Osteocyte (in vitro differentiated cells): Measurements from ENCODE around the gene SCO2. TPM values are rescaled to one million over a fixed set of nuclear protein-coding genes. Genes with fewer than 3 reads are reported as not detected.

Source experiments
- DNase-seq: peaks from one replicate; pipeline ENCODE4 v3.0.0; 2021; ENCODE audit warnings: mixed read lengths; ENCODE audit not compliant: unreplicated experiment; ENCODE audit errors: extremely low spot score
- H3K27ac Mint-ChIP-seq: one replicate; pipeline ENCODE4 v1.8.0; 2021; ENCODE audit warnings: mild to moderate bottlenecking, mixed read lengths; ENCODE audit not compliant: unreplicated experiment
- H3K27me3 Mint-ChIP-seq: one replicate; pipeline ENCODE4 v1.8.0; 2021; ENCODE audit warnings: mixed read lengths; ENCODE audit not compliant: unreplicated experiment
- H3K36me3 Mint-ChIP-seq: one replicate; pipeline ENCODE4 v1.8.0; 2021; ENCODE audit warnings: mixed read lengths; ENCODE audit not compliant: unreplicated experiment
- H3K4me1 Mint-ChIP-seq: one replicate; pipeline ENCODE4 v1.8.0; 2021; ENCODE audit warnings: mixed read lengths; ENCODE audit not compliant: unreplicated experiment
- H3K4me3 Mint-ChIP-seq: one replicate; pipeline ENCODE4 v1.8.0; 2021; ENCODE audit warnings: mild to moderate bottlenecking, moderate library complexity, mixed read lengths; ENCODE audit not compliant: unreplicated experiment
- H3K9me3 Mint-ChIP-seq: one replicate; pipeline ENCODE4 v1.8.0; 2021; ENCODE audit warnings: mixed read lengths; ENCODE audit not compliant: unreplicated experiment
- total RNA-seq: library from RNA; stranded (reverse); gene quantifications from 2 replicates; pipeline ENCODE4 v1.2.1, GENCODE V29; 2021
- TF ChIP-seq, protein P1 (sequence below): fragments of 200-600 bp; sonication (generic); IDR thresholded peaks from 2 replicates; pipeline ENCODE4 v1.5.0; 2021; ENCODE audit warnings: antibody characterized with exemption, mild to moderate bottlenecking, moderate library complexity

The SCO2 gene
- total RNA-seq, 1 donor from 2014 or later, result not detected

DNA sequence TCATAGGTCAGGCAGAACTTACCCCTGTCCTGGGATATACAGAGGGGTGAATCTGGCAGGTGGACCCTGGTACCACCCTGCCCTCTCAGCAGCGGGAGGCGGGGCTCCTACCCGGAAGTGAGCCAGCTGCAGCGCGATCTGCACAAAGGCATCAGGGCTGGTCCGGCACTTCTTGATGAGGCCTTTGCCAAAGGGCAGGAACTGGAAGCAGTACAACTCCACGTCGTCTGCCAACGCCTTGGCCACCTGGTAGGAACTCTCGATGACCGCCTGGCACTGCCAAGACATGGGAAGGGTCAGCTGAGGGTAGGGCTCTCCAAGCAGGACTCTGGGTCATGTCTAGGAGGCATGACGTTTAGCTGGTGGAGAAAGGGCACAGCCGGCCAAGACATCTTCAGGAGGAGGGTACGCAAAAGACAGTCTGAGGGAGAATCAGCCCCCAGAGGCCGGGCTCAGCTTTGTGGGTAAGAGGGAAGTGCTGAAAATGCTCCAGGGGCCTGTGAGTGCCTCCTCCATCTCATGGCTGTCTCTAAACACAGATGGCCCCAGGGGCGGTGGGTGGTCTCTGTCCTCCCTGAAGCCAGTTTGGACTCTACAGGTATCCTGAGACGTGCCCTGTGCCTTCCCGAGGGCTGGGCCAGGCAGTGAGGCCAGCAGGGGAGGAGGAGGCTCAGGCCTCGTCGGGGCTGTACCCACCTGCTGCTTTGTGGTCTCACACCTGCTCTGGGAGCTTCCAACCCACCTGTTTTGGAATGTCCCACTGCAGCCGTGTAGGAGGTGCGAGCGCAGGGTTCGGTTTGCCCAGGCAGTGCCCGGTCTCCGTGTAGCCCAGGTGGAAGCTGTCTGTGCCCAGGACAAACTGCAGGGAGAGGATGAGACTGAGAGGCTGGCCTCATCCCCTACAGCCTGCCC, 46.1 kb upstream of the SCO2 start:
- H3K9me3 Mint-ChIP-seq, result no peaks in the 10 kb centered on the region
- no peak for DNase-seq
- H3K27me3 Mint-ChIP-seq, result no peaks in the 10 kb centered on the region
- no peaks in the 10 kb centered on the region for H3K4me1 Mint-ChIP-seq
- TF ChIP-seq, protein P1, sequence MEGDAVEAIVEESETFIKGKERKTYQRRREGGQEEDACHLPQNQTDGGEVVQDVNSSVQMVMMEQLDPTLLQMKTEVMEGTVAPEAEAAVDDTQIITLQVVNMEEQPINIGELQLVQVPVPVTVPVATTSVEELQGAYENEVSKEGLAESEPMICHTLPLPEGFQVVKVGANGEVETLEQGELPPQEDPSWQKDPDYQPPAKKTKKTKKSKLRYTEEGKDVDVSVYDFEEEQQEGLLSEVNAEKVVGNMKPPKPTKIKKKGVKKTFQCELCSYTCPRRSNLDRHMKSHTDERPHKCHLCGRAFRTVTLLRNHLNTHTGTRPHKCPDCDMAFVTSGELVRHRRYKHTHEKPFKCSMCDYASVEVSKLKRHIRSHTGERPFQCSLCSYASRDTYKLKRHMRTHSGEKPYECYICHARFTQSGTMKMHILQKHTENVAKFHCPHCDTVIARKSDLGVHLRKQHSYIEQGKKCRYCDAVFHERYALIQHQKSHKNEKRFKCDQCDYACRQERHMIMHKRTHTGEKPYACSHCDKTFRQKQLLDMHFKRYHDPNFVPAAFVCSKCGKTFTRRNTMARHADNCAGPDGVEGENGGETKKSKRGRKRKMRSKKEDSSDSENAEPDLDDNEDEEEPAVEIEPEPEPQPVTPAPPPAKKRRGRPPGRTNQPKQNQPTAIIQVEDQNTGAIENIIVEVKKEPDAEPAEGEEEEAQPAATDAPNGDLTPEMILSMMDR, result no peak
- H3K27ac Mint-ChIP-seq, result no peak overlapping the region
- H3K4me3 Mint-ChIP-seq, result no peak overlapping the region
- H3K36me3 Mint-ChIP-seq, result peaks cover 13% of the 10 kb centered on the region

DNA sequence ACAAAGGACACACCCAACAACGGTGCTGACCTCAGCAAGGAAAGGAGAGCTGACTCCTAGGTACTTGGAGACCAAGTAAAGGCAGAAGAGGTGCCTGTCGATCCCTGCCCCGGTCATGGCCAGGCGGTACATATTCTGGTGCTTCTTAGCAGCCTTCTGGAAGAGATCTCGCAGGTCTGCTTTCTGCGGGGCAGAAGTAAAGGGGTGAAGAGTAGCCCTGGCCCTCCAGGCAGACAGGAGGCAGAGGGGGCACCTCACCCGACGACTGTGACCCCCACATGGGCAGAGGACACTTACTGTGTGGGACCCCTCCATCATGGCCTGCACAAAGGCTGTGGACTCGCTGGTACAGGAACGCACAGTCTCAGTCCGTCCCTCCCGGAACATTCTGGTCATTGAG, 45.5 kb upstream of the SCO2 start:
- Mint-ChIP-seq H3K27me3 (no peaks in the 10 kb centered on the region), H3K4me3 (no peak overlapping the region), H3K4me1 (no peaks in the 10 kb centered on the region), H3K36me3 (peaks cover 13% of the 10 kb centered on the region), H3K9me3 (no peaks in the 10 kb centered on the region), H3K27ac (no peak overlapping the region)
- no peak for DNase-seq
- TF ChIP-seq, protein P1, result no peak

- H3K9me3 Mint-ChIP-seq, result no peaks in the 10 kb centered on the region
- H3K27me3 Mint-ChIP-seq, result no peaks in the 10 kb centered on the region
- H3K36me3 Mint-ChIP-seq, result peaks cover 13% of the 10 kb centered on the region
- DNase-seq, result no peak
- no peaks in the 10 kb centered on the region for H3K4me1 Mint-ChIP-seq
- no peak overlapping the region for H3K4me3 Mint-ChIP-seq
- TF ChIP-seq, protein P1, result no peak
- H3K27ac Mint-ChIP-seq, result no peak overlapping the region
Measured at GRCh38 chr22:50569896-50570535, 44.6 kb upstream of the SCO2 start.

- H3K4me3 Mint-ChIP-seq, result no peak overlapping the region
- H3K27me3 Mint-ChIP-seq, result no peaks in the 10 kb centered on the region
- DNase-seq, result no peak
- H3K4me1 Mint-ChIP-seq, result no peaks in the 10 kb centered on the region
- no peaks in the 10 kb centered on the region for H3K9me3 Mint-ChIP-seq
- H3K27ac Mint-ChIP-seq, result no peak overlapping the region
- TF ChIP-seq, protein P1, result no peak
- H3K36me3 Mint-ChIP-seq, result peaks cover 13% of the 10 kb centered on the region
Measured at GRCh38 chr22:50569041-50569459, 43.7 kb upstream of the SCO2 start.

GRCh38 chr22:50568626-50569025, 43.2 kb upstream of the SCO2 start:
- Mint-ChIP-seq H3K27ac (no peak overlapping the region), H3K9me3 (no peaks in the 10 kb centered on the region)

More at GRCh38 chr22:50568626-50569025, 43.2 kb upstream of the SCO2 start:
- peaks cover 13% of the 10 kb centered on the region for H3K36me3 Mint-ChIP-seq
- DNase-seq, result no peak
- H3K4me3 Mint-ChIP-seq, result no peak overlapping the region
- TF ChIP-seq, protein P1, result no peak
- no peaks in the 10 kb centered on the region for H3K27me3 Mint-ChIP-seq
- H3K4me1 Mint-ChIP-seq, result peaks cover 3% of the 10 kb centered on the region
